Measurements from ENCODE around the gene TEAD2. TPM values are rescaled to one million over a fixed set of nuclear protein-coding genes. Genes with fewer than 3 reads are reported as not detected.
"Not testable (repeated sequence)": the region's sequence is repeated elsewhere in the genome, so short reads cannot be mapped to it uniquely, and the experiment has no call there.

The TEAD2 gene
- total RNA-seq, 3 donors from 2014 or later: 9.8 to 64.0 (median 21.8) TPM

DNA sequence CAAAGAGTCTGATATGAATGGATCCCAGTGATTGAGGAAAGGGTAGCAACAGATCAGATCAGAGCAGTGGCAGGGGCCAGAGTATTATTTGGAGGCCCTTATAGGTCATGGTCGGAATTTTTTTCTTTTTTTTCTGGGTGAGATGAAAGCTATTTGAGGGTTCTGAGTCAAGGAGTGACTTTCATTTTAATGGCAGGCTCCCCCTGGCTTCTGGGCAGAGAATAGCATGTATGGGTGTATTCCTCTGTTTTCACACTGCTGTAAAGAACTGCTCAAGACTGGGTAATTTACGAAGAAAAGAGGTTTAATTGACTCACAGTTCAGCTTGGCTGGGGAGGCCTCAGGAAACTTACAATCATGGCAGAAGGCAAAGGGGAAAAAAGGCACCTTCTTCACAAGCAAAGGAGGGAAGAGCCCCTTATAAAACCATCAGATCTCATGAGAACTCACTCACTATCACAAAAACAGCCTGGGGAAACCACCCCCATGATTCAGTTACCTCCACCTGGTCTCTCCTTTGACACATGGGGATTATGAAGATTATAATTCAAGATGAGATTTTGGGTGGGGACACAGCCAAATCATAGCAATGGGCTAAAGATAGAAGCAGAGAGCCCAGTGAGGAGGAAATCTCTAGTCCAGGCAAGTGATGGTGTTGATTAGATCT, 34.2 kb downstream of the TEAD2 start:
- no peak overlapping the region for H3K4me3 ChIP-seq
- H3K4me1 ChIP-seq (ENCODE audit: low read depth): no peaks in the 10 kb centered on the region
- TF ChIP-seq, protein P1, sequence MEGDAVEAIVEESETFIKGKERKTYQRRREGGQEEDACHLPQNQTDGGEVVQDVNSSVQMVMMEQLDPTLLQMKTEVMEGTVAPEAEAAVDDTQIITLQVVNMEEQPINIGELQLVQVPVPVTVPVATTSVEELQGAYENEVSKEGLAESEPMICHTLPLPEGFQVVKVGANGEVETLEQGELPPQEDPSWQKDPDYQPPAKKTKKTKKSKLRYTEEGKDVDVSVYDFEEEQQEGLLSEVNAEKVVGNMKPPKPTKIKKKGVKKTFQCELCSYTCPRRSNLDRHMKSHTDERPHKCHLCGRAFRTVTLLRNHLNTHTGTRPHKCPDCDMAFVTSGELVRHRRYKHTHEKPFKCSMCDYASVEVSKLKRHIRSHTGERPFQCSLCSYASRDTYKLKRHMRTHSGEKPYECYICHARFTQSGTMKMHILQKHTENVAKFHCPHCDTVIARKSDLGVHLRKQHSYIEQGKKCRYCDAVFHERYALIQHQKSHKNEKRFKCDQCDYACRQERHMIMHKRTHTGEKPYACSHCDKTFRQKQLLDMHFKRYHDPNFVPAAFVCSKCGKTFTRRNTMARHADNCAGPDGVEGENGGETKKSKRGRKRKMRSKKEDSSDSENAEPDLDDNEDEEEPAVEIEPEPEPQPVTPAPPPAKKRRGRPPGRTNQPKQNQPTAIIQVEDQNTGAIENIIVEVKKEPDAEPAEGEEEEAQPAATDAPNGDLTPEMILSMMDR (IDR thresholded peaks at IDR 0.05): peak; percentile 53
- ATAC-seq: peak; percentile 65
- H3K36me3 ChIP-seq (ENCODE audit: low read depth): no peaks in the 10 kb centered on the region
- H3K9me3 ChIP-seq: no peaks in the 10 kb centered on the region
- peak in 1 of 3 donors; percentile 45 for DNase-seq
- intact Hi-C loops (cut with DNase I, micrococcal nuclease): no loop called here

GRCh38 chr19:49326165-49326704, 36.0 kb downstream of the TEAD2 start:
- no peak for DNase-seq
- intact Hi-C loops (cut with DNase I, micrococcal nuclease): no loop called here
- Histone ChIP-seq H3K4me3 (no peak overlapping the region), H3K4me1 (ENCODE audit: low read depth) (no peaks in the 10 kb centered on the region), H3K36me3 (ENCODE audit: low read depth) (no peaks in the 10 kb centered on the region), H3K9me3 (peaks cover 2% of the 10 kb centered on the region)
- no peak for ATAC-seq
- TF ChIP-seq, protein P1 (IDR thresholded peaks at IDR 0.05): no peak

DNA sequence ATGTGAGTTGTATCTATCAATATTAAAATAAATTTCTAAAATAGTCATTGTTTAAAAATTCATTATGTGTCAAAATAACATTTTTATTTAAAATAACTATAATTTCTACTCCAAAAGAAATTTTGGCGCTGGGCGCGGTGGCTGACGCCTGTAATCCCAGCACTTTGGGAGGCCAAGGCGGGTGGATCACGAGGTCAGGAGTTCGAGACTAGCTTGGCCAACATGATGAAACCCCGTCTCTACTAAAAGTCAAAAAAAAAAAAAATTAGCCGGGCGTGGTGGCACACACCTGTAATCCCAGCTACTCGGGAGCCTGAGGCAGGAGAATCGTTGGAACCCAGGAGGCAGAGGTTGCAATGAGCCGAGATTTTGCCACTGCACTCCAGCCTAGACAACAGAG, 36.5 kb downstream of the TEAD2 start:
- H3K36me3 ChIP-seq (ENCODE audit: low read depth); DNase-seq; H3K9me3 ChIP-seq; intact Hi-C loops (cut with DNase I, micrococcal nuclease); ATAC-seq; H3K4me1 ChIP-seq (ENCODE audit: low read depth); H3K4me3 ChIP-seq: not testable (repeated sequence)

GRCh38 chr19:49324801-49325576, 37.2 kb downstream of the TEAD2 start, which contains the start of gene SLC6A16:
TSS of gene SLC6A16 (minus strand) at chr19:49325191. CDS start at chr19:49311347, 13,844 bp downstream.
- no peak for ATAC-seq
- intact Hi-C loops (cut with DNase I, micrococcal nuclease): no loop called here
- Histone ChIP-seq H3K36me3 (ENCODE audit: low read depth) (no peaks in the 10 kb centered on the region), H3K9me3 (peaks cover 6% of the 10 kb centered on the region), H3K4me1 (ENCODE audit: low read depth) (no peaks in the 10 kb centered on the region), H3K4me3 (no peak within 1 kb of the TSS)
- no peak for DNase-seq
- TF ChIP-seq, protein P1 (IDR thresholded peaks at IDR 0.05): no peak

- intact Hi-C loops (cut with DNase I, micrococcal nuclease): no loop called here
- Histone ChIP-seq H3K4me1 (ENCODE audit: low read depth) (no peaks in the 10 kb centered on the region), H3K4me3 (no peak overlapping the region), H3K36me3 (ENCODE audit: low read depth) (no peaks in the 10 kb centered on the region), H3K9me3 (peaks cover 13% of the 10 kb centered on the region)
- DNase-seq (no peak), ATAC-seq (no peak)
- TF ChIP-seq, protein P1 (IDR thresholded peaks at IDR 0.05): no peak
Observed at GRCh38 chr19:49318296-49318695, 43.9 kb downstream of the TEAD2 start.

- ATAC-seq: no peak
- TF ChIP-seq, protein P1 (IDR thresholded peaks at IDR 0.05): no peak
- Histone ChIP-seq H3K36me3 (ENCODE audit: low read depth) (no peaks in the 10 kb centered on the region), H3K9me3 (peaks cover 11% of the 10 kb centered on the region), H3K4me1 (ENCODE audit: low read depth) (no peaks in the 10 kb centered on the region), H3K4me3 (no peak overlapping the region)
- intact Hi-C loops (cut with DNase I, micrococcal nuclease): no loop called here
- no peak for DNase-seq
Observed at GRCh38 chr19:49316284-49316683, 45.9 kb downstream of the TEAD2 start.
